Liver (tissue), 9 donors: ENCODE measurements around the gene RNF13. TPM values are rescaled to one million over a fixed set of nuclear protein-coding genes. Genes with fewer than 3 reads are reported as not detected.

Source experiments
- DNase-seq: peaks from one replicate; pipeline ENCODE4 v3.0.0-alpha.2; 2017; ENCODE audit warnings: low spot score
- H3K27ac ChIP-seq, 2 donors: one replicate each; pipeline ENCODE4 v1.7.0; 2013; ENCODE audit warnings: inconsistent platforms in 2 of 2, low read length in 2 of 2, control low read depth in 1 of 2, low read depth in 1 of 2, mild to moderate bottlenecking in 1 of 2
- H3K27me3 ChIP-seq, 4 donors: one replicate each; pipeline versions ENCODE4 v1.6.1 to v1.7.0; 2013; ENCODE audit warnings: low read length in 3 of 4, inconsistent platforms in 1 of 4, mild to moderate bottlenecking in 1 of 4, moderate library complexity in 1 of 4; ENCODE audit not compliant: control insufficient read depth in 4 of 4, insufficient read depth in 4 of 4
- H3K36me3 ChIP-seq, 4 donors: one replicate each; pipeline versions ENCODE4 v1.6.1 to v1.7.0; 2013; ENCODE audit warnings: low read length in 3 of 4, mild to moderate bottlenecking in 3 of 4, low read depth in 1 of 4, moderate library complexity in 1 of 4; ENCODE audit not compliant: control insufficient read depth in 4 of 4, insufficient read depth in 3 of 4
- H3K4me1 ChIP-seq, 4 donors: one replicate each; pipeline versions ENCODE4 v1.6.1 to v1.7.0; 2013; ENCODE audit warnings: low read length in 3 of 4, mild to moderate bottlenecking in 3 of 4, moderate library complexity in 1 of 4; ENCODE audit not compliant: control insufficient read depth in 4 of 4, insufficient read depth in 4 of 4
- H3K4me3 ChIP-seq, 3 donors: one replicate each; pipeline versions ENCODE4 v1.6.1 to v1.7.0; 2013; ENCODE audit warnings: low read length in 3 of 3, control low read depth in 1 of 3, low read depth in 1 of 3, mild to moderate bottlenecking in 1 of 3
- H3K9ac ChIP-seq, 2 donors: one replicate each; pipeline ENCODE4 v1.7.0; 2013; ENCODE audit warnings: low read length in 2 of 2, mild to moderate bottlenecking in 2 of 2, moderate library complexity in 2 of 2, control low read depth in 1 of 2, low read depth in 1 of 2
- H3K9me3 ChIP-seq, 4 donors: one replicate each; pipeline versions ENCODE4 v1.6.1 to v1.7.0; 2013; ENCODE audit warnings: low read length in 3 of 4; ENCODE audit not compliant: control insufficient read depth in 4 of 4
- ATF3 ChIP-seq: IDR thresholded peaks from 2 replicates; pipeline ENCODE4 v1.6.1; 2016; ENCODE audit warnings: antibody characterized with exemption
- CTCF ChIP-seq: fragments of 150-350 bp; IDR thresholded peaks from 2 replicates; pipeline ENCODE4 v1.5.1; 2017; ENCODE audit warnings: improper control_type of control experiment, low read depth, low read length; ENCODE audit not compliant: missing input control
- EGR1 ChIP-seq, 2 donors: IDR thresholded peaks; 2 replicates each; pipeline ENCODE4 v1.6.1; 2016 to 2018; ENCODE audit warnings: antibody characterized with exemption in 2 of 2, low read depth in 2 of 2
- FOXA1 ChIP-seq: IDR thresholded peaks from 2 replicates; pipeline ENCODE4 v1.6.1; 2016; ENCODE audit warnings: antibody characterized with exemption
- FOXA2 ChIP-seq: IDR thresholded peaks from 2 replicates; pipeline ENCODE4 v1.6.1; 2016; ENCODE audit warnings: antibody characterized with exemption
- GABPA ChIP-seq, 2 donors: IDR thresholded peaks in 1 of 2; conservative IDR thresholded peaks in 1 of 2; 2 replicates each; pipeline ENCODE4 v1.6.1; 2016; ENCODE audit warnings: antibody characterized with exemption in 2 of 2, mild to moderate bottlenecking in 1 of 2, moderate library complexity in 1 of 2
- HNF4A ChIP-seq, 2 donors: conservative IDR thresholded peaks; 2 replicates each; pipeline ENCODE4 v1.6.1; 2016; ENCODE audit warnings: antibody characterized with exemption in 2 of 2, mild to moderate bottlenecking in 2 of 2
- MAX ChIP-seq: IDR thresholded peaks from 2 replicates; pipeline ENCODE4 v1.6.1; 2016; ENCODE audit warnings: antibody characterized with exemption
- RAD21 ChIP-seq, 2 donors: IDR thresholded peaks; 2 replicates each; pipeline ENCODE4 v1.6.1; 2016; ENCODE audit warnings: antibody characterized with exemption in 2 of 2, mild to moderate bottlenecking in 2 of 2
- REST ChIP-seq: IDR thresholded peaks from 2 replicates; pipeline ENCODE4 v1.6.1; 2016; ENCODE audit warnings: antibody characterized with exemption, mild to moderate bottlenecking
- RXRA ChIP-seq, 2 donors: IDR thresholded peaks; 2 replicates each; pipeline ENCODE4 v1.6.1; 2017 to 2018; ENCODE audit warnings: antibody characterized with exemption in 2 of 2, mild to moderate bottlenecking in 1 of 2
- SP1 ChIP-seq: IDR thresholded peaks from 2 replicates; pipeline ENCODE4 v1.6.1; 2018; ENCODE audit warnings: antibody characterized with exemption, mild to moderate bottlenecking
- TAF1 ChIP-seq: conservative IDR thresholded peaks from 2 replicates; pipeline ENCODE4 v1.6.1; 2016; ENCODE audit warnings: antibody characterized with exemption, mild to moderate bottlenecking
- YY1 ChIP-seq: IDR thresholded peaks from 2 replicates; pipeline ENCODE4 v1.6.1; 2016; ENCODE audit warnings: antibody characterized with exemption, mild to moderate bottlenecking
- ZBTB33 ChIP-seq: IDR thresholded peaks from 2 replicates; pipeline ENCODE4 v1.6.1; 2016; ENCODE audit warnings: antibody characterized with exemption
- WGBS: extraction: QIAGEN DNeasy Blood & Tissue Kit; methylation state at CpG from one replicate; pipeline ENCODE4 v1.1.7; 2013; 5-methylcytosine and 5-hydroxymethylcytosine counted together
- polyA plus RNA-seq, 2 donors: library from polyadenylated mRNA; stranded (reverse) in 1 of 2; unstranded in 1 of 2; fragments of 200-250 nt in 1 of 2; fragments of >200 nt in 1 of 2; fragmentation: Nextera tagmentation in 1 of 2; extraction: Ambion mirVana in 1 of 2; gene quantifications; one replicate each; pipeline versions ENCODE4 v1.2.1 to v1.2.3, GENCODE V29; 2013 to 2015
- total RNA-seq, 2 donors: library from RNA; depleted of rRNA; stranded (reverse); fragments of >200 nt; gene quantifications; one replicate each; pipeline ENCODE4 v1.2.3, GENCODE V29; 2014
- donor health status: healthy.
- donor health status: healthy.
- donor health status: healthy.
- donor health status: healthy.
- donor health status: healthy.

RNF13 gene
- total and polyA plus RNA-seq, 4 donors: 31.3 to 70.5 (median 59.9) TPM

- Histone ChIP-seq H3K4me3 (no peak overlapping the region), H3K27ac (no peak overlapping the region), H3K4me1 (no peaks in the 10 kb centered on the region), H3K9me3 (no peaks in the 10 kb centered on the region), H3K36me3 (no peaks in the 10 kb centered on the region), H3K9ac (no peak overlapping the region), H3K27me3 (no peaks in the 10 kb centered on the region)
- no peak for TF ChIP-seq GABPA (IDR thresholded peaks at IDR 0.05 in 1 of 2, conservative IDR thresholded peaks at IDR 0.05 in 1 of 2)
- no peak for TF ChIP-seq RXRA (IDR thresholded peaks at IDR 0.05)
- no peak for TF ChIP-seq CTCF
- no peak for TF ChIP-seq EGR1 (IDR thresholded peaks at IDR 0.05; ENCODE audit: low read depth in 2 of 2)
- TF ChIP-seq REST: no peak
- TF ChIP-seq ZBTB33: no peak
- no peak for TF ChIP-seq HNF4A (conservative IDR thresholded peaks at IDR 0.05)
- TF ChIP-seq ATF3: no peak
- TF ChIP-seq RAD21 (IDR thresholded peaks at IDR 0.05): no peak
- no peak for TF ChIP-seq TAF1
- TF ChIP-seq SP1: no peak
- no peak for TF ChIP-seq MAX
- TF ChIP-seq YY1: no peak
- no peak for TF ChIP-seq FOXA1
- no peak for TF ChIP-seq FOXA2
- DNase-seq: no peak
- WGBS: 92% methylated on average over 5 of the region's 5 CpGs
These were observed 28.8 kb upstream of the RNF13 start for GRCh38 chr3:149784064-149784704.

GRCh38 chr3:149790268-149790667, 22.7 kb upstream of the RNF13 start:
- Histone ChIP-seq H3K9ac (no peak overlapping the region), H3K27me3 (no peaks in the 10 kb centered on the region), H3K9me3 (no peaks in the 10 kb centered on the region), H3K36me3 (no peaks in the 10 kb centered on the region), H3K4me3 (no peak overlapping the region), H3K4me1 (no peaks in the 10 kb centered on the region), H3K27ac (no peak overlapping the region)
- DNase-seq: no peak
- WGBS: 77% methylated on average over 2 of the region's 2 CpGs
- TF ChIP-seq CTCF (no peak), RAD21 (IDR thresholded peaks at IDR 0.05) (no peak), MAX (no peak), ATF3 (no peak), HNF4A (conservative IDR thresholded peaks at IDR 0.05) (no peak), SP1 (no peak), TAF1 (no peak), FOXA1 (no peak), GABPA (IDR thresholded peaks at IDR 0.05 in 1 of 2, conservative IDR thresholded peaks at IDR 0.05 in 1 of 2) (no peak), REST (no peak)
